T1000 (cell line): ENCODE results near the gene KLF6.

Experiments used
- DNase-seq: peaks from one replicate; lab custom pipeline; 2025; ENCODE audit warnings: mixed read lengths; lab: John Stamatoyannopoulos, UW

Gene KLF6

GRCh38 chr10:3728563-3728962 lies 56.4 kb downstream of the KLF6 start:
- no peak for DNase-seq

DNA sequence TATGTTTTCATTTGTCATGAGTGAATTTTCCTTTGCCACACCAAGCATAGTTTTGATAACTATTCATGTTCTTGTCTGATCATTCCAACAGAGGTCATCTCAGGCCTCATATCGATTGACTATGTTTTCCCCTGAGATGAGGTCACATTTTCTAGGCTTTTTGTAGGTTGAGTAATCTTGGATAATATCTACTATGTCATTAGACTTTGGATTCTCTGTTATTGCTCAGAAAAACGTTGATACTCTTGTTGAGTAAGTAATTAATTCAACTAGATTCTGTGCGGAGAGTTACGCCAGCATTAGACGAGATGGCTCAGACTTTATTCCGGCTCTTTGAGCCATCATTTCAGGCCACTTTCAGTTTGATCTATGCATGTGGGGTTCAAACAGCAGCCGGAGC lies 57.7 kb downstream of the KLF6 start:
- DNase-seq: no peak
